Mesodermal cell (in vitro differentiated cells): ENCODE results near the gene RNF141. TPM values are rescaled to one million over a fixed set of nuclear protein-coding genes. Genes with fewer than 3 reads are reported as not detected.

Experiments used
- H3K27ac ChIP-seq: 2 replicates; pipeline ENCODE4 v1.7.0; 2013; ENCODE audit warnings: mild to moderate bottlenecking, low read depth, low read length, moderate library complexity; ENCODE audit not compliant: severe bottlenecking
- H3K36me3 ChIP-seq: 2 replicates; pipeline ENCODE4 v1.7.1; 2013; ENCODE audit warnings: mild to moderate bottlenecking, low read length, moderate library complexity; ENCODE audit not compliant: control insufficient read depth, insufficient read depth
- H3K4me1 ChIP-seq: one replicate; pipeline ENCODE4 v1.7.1; 2013; ENCODE audit warnings: mild to moderate bottlenecking, low read length; ENCODE audit not compliant: insufficient read depth, control insufficient read depth, poor library complexity, severe bottlenecking
- H3K4me3 ChIP-seq: 2 replicates; pipeline ENCODE4 v1.7.0; 2013; ENCODE audit warnings: low read length, control low read depth, mild to moderate bottlenecking; ENCODE audit not compliant: insufficient read depth, poor library complexity, severe bottlenecking; ENCODE audit errors: extremely low read depth
- H3K9me3 ChIP-seq: 2 replicates; pipeline ENCODE4 v1.7.1; 2013; ENCODE audit warnings: mild to moderate bottlenecking, low read length, moderate library complexity; ENCODE audit not compliant: control insufficient read depth
- WGBS, 2 experiments: methylation state at CpG; one replicate each; pipeline ENCODE4 v1.1.5; 2013; ENCODE audit warnings: missing lambda C conversion rate in 2 of 2; ENCODE audit not compliant: insufficient coverage in 2 of 2; 5-methylcytosine and 5-hydroxymethylcytosine counted together
- polyA plus RNA-seq, 2 experiments: library from polyadenylated mRNA; stranded (reverse); fragments of 50-300 nt; gene quantifications; one replicate each; pipeline ENCODE4 v1.2.3, GENCODE V29; 2013

The RNF141 gene
- 24.8 TPM for polyA plus RNA-seq (2013, experiment 1 of 2)
- polyA plus RNA-seq (2013, experiment 2 of 2): 29.8 TPM

- Histone ChIP-seq H3K27ac (peak within 1 kb of the TSS; percentile 43), H3K4me3 (peak within 1 kb of the TSS; percentile 68), H3K4me1 (no peaks in the 10 kb centered on the region), H3K36me3 (no peaks in the 10 kb centered on the region), H3K9me3 (no peaks in the 10 kb centered on the region)
- 1% methylated on average over 49 to 54 of the region's 54 CpGs for WGBS, 2 experiments
Observed at GRCh38 chr11:10540915-10541560, at the start of gene RNF141. Gene RNF141, minus strand, starts transcription at chr11:10541187. Its CDS starts 7,029 bp downstream, at chr11:10534158.

GRCh38 chr11:10590218-10590915 lies 49.4 kb upstream of the RNF141 start:
- Histone ChIP-seq H3K36me3 (no peaks in the 10 kb centered on the region), H3K9me3 (no peaks in the 10 kb centered on the region), H3K4me3 (no peak overlapping the region), H3K4me1 (peaks cover 4% of the 10 kb centered on the region), H3K27ac (no peak overlapping the region)
- WGBS, 2 experiments: 93 to 100% methylated on average over 2 of the region's 2 CpGs

- no peak overlapping the region for H3K27ac ChIP-seq
- H3K9me3 ChIP-seq: no peaks in the 10 kb centered on the region
- H3K36me3 ChIP-seq: no peaks in the 10 kb centered on the region
- no peak overlapping the region for H3K4me3 ChIP-seq
- 82 to 86% methylated on average over 1 of the region's 2 CpGs for WGBS, 2 experiments
- H3K4me1 ChIP-seq: peaks cover 4% of the 10 kb centered on the region
Observed at GRCh38 chr11:10588904-10589303, 47.9 kb upstream of the RNF141 start.

GRCh38 chr11:10587995-10588394 lies 47.0 kb upstream of the RNF141 start:
- H3K27ac ChIP-seq: no peak overlapping the region
- H3K4me1 ChIP-seq: peaks cover 4% of the 10 kb centered on the region
- no peak overlapping the region for H3K4me3 ChIP-seq
- no peaks in the 10 kb centered on the region for H3K36me3 ChIP-seq
- WGBS, 2 experiments: 100% methylated on average over 1 of the region's 3 CpGs
- no peaks in the 10 kb centered on the region for H3K9me3 ChIP-seq

- Histone ChIP-seq H3K9me3 (no peaks in the 10 kb centered on the region), H3K4me3 (no peak overlapping the region), H3K4me1 (peaks cover 4% of the 10 kb centered on the region), H3K36me3 (no peaks in the 10 kb centered on the region), H3K27ac (no peak overlapping the region)
- WGBS, 2 experiments: 97 to 100% methylated on average over 3 to 4 of the region's 7 CpGs
Observed at GRCh38 chr11:10587388-10587787, 46.4 kb upstream of the RNF141 start.

- 95 to 100% methylated on average over 2 of the region's 3 CpGs for WGBS, 2 experiments
Observed at GRCh38 chr11:10584071-10584501, 43.1 kb upstream of the RNF141 start.

GRCh38 chr11:10581481-10582019 lies 40.6 kb upstream of the RNF141 start:
- no peaks in the 10 kb centered on the region for H3K36me3 ChIP-seq
- H3K27ac ChIP-seq: no peak overlapping the region
- WGBS, 2 experiments: 81 to 98% methylated on average over 2 to 3 of the region's 4 CpGs

More at GRCh38 chr11:10584071-10584501, 43.1 kb upstream of the RNF141 start:
- Histone ChIP-seq H3K36me3 (no peaks in the 10 kb centered on the region), H3K4me1 (peaks cover 24% of the 10 kb centered on the region), H3K27ac (no peak overlapping the region), H3K9me3 (no peaks in the 10 kb centered on the region), H3K4me3 (no peak overlapping the region)

GRCh38 chr11:10580623-10581022 lies 39.6 kb upstream of the RNF141 start:
- Histone ChIP-seq H3K4me1 (peaks cover 39% of the 10 kb centered on the region), H3K27ac (no peak overlapping the region), H3K36me3 (no peaks in the 10 kb centered on the region), H3K9me3 (no peaks in the 10 kb centered on the region), H3K4me3 (no peak overlapping the region)
- 84 to 89% methylated on average over 3 of the region's 4 CpGs for WGBS, 2 experiments

More at GRCh38 chr11:10581481-10582019, 40.6 kb upstream of the RNF141 start:
- H3K4me1 ChIP-seq: peaks cover 33% of the 10 kb centered on the region
- H3K4me3 ChIP-seq: no peak overlapping the region
- no peaks in the 10 kb centered on the region for H3K9me3 ChIP-seq

GRCh38 chr11:10579700-10580099 lies 38.7 kb upstream of the RNF141 start:
- no peaks in the 10 kb centered on the region for H3K36me3 ChIP-seq
- no peak overlapping the region for H3K27ac ChIP-seq
- no peaks in the 10 kb centered on the region for H3K9me3 ChIP-seq
- no peak overlapping the region for H3K4me3 ChIP-seq
- peaks cover 45% of the 10 kb centered on the region for H3K4me1 ChIP-seq
- WGBS, 2 experiments: 88 to 94% methylated on average over 2 to 3 of the region's 3 CpGs

- 82 to 90% methylated on average over 3 of the region's 4 CpGs for WGBS, 2 experiments
- no peak overlapping the region for H3K4me3 ChIP-seq
- no peak overlapping the region for H3K27ac ChIP-seq
- H3K9me3 ChIP-seq: no peaks in the 10 kb centered on the region
- no peaks in the 10 kb centered on the region for H3K36me3 ChIP-seq
- H3K4me1 ChIP-seq: peaks cover 38% of the 10 kb centered on the region
Observed at GRCh38 chr11:10576035-10576398, 35.0 kb upstream of the RNF141 start.
